Measurements from ENCODE around the gene GMEB2.

GMEB2 gene

DNA sequence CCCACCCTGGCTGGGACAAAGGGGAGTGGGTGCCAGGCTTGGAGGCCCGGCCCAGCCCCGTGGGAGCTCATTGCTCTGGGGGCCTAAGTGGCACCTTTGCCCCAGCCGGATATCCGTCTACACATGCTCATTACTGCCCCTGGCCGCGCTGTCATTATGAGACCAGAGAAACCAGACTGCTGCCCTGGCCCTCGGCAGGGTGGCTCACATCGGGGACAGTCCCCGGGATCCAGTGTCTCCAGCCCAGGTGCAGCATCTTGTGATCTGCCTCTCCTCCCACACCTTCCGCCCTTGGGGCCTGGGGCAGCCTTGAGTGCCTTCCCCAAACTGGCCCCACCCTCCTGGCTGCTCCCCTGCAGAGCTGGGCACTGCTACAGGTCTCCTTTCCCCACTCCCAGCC is 84.2 kb downstream of the GMEB2 start:
- TF ChIP-seq, protein P1, sequence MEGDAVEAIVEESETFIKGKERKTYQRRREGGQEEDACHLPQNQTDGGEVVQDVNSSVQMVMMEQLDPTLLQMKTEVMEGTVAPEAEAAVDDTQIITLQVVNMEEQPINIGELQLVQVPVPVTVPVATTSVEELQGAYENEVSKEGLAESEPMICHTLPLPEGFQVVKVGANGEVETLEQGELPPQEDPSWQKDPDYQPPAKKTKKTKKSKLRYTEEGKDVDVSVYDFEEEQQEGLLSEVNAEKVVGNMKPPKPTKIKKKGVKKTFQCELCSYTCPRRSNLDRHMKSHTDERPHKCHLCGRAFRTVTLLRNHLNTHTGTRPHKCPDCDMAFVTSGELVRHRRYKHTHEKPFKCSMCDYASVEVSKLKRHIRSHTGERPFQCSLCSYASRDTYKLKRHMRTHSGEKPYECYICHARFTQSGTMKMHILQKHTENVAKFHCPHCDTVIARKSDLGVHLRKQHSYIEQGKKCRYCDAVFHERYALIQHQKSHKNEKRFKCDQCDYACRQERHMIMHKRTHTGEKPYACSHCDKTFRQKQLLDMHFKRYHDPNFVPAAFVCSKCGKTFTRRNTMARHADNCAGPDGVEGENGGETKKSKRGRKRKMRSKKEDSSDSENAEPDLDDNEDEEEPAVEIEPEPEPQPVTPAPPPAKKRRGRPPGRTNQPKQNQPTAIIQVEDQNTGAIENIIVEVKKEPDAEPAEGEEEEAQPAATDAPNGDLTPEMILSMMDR (conservative IDR thresholded peaks at IDR 0.05), result no peak
- peak overlapping the region; percentile 95 for H3K27ac ChIP-seq

DNA sequence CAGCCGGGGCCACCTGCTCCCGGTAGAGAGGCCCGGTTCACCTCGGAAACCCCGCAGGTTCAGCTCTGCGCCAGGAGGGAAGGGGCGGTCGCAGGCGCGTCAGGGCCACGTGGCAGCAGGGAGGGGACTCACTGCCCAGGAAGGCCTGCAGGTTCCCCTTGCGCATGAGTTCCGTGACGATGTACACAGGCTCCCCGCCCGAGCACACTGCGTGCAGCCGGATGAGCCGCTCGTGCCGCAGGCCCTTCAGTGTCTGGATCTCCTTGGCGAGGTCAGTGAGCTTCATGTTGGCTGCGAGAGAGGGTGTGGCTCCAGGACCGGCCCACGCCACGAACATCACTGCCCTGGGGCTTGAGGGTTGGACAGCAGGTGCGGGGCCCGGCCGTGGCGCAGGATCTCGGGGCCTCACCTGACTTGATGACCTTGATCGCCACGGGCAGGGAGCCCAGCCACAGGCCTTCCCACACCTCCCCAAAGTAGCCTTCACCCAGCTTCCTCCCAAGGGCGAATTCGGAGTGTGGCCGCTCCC is 84.8 kb downstream of the GMEB2 start:
- TF ChIP-seq, protein P1 (conservative IDR thresholded peaks at IDR 0.05), result no peak

DNA sequence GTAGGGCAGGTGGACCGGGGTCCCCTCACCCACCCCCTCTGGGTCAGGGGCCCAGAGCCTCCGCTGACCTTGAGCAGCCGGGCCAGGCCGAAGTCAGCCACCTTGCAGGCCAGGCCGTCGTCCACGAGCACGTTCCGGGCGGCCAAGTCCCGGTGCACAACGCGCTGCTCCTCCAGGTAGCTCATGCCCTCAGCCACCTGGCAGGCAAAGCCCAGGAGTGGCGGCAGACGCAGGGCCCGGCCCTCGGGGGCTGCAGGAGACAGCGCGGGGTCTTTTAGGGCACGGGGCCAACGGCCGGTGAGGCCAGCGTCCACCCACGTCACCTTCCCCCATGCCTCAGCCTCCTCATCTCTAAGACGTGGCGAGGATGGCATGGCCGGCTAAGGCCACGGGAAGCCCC is 85.5 kb downstream of the GMEB2 start:
- TF ChIP-seq, protein P1 (conservative IDR thresholded peaks at IDR 0.05), result no peak
- peak overlapping the region; percentile 95 for H3K27ac ChIP-seq

More for the DNA sequence above, 84.8 kb downstream of the GMEB2 start:
- H3K27ac ChIP-seq, result peak overlapping the region; percentile 95

DNA sequence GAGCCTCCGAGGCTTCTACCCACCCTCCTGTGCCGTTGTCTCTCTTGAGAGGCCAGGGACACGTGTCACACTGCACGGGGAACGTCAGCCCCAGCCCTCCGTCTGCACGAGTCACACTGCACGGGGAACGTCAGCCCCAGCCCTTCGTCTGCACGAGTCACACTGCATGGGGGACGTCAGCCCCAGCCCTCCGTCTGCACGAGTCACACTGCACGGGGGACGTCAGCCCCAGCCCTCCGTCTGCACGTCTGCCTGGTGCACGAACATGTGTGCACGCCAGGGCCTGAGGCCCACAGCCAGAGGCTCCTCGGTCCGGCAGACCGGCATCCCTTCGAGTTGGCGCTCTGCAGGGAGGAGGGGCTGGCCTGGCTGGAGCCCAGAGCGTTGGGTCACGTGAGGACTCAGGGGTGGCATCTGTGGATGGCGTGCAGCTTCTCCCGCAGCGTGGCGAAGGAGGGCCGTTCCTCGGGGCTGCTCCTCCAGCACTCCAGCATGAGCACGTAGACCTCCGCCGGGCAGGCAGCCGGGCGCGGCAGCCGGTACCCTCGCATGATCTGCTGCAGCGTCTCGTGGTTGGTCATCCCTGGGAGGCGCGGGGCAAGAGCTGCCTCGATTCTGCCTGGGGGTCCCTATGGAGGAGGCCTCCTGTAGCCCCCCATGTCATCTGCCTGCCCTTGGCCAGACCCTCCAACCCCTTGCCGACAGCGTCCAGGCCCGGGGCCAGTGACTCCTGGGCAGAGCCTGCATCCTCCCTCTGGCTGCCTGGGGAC is 86.3 kb downstream of the GMEB2 start:
- TF ChIP-seq, protein P1 (conservative IDR thresholded peaks at IDR 0.05), result no peak
- peak overlapping the region; percentile 95 for H3K27ac ChIP-seq

DNA sequence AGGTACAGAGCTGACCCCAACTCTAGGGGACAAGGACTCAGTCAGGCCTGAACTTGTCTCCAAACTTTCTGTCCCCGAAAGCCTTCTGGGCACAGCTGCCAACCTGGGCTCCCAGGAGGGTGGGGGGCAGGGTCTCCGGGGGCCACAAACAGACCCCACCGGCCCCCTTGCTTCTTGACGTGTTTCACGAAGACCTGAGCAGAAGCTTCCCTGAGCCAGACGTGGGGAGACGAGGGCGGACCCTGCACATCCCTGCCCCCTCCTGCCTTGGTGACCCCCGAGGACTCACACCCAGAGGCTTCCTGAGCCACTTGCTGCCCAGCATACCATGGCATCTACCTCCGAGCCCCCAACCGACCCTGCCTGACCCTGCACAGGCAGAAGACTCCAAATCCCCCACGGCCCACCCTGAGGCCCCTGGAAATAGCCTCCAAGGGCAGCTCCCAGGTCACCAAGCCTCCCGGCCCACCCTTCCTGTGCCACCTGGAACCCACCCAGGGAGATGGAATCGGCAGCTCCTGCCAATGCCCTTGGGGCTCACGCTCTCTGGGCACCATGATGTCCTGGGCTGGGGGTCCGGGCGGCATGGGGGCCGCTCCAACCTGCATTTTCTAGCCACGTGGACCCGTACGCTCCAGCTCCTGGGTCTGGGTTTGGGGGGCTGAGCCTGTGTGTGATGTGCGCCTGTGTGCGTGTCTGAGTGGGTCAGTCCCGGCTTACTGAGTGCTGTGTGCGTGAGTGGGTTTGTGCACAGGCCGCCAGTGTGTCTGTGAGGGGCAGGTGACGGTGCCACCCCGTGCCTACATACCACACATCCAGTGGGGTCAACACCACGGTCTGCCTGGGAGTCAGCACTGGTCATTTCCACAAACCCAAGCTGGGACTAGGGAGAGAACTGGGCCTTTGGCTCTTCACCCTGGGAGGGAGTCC is 87.2 kb downstream of the GMEB2 start:
- TF ChIP-seq, protein P1 (conservative IDR thresholded peaks at IDR 0.05), result no peak
- H3K27ac ChIP-seq, result peak overlapping the region; percentile 95

DNA sequence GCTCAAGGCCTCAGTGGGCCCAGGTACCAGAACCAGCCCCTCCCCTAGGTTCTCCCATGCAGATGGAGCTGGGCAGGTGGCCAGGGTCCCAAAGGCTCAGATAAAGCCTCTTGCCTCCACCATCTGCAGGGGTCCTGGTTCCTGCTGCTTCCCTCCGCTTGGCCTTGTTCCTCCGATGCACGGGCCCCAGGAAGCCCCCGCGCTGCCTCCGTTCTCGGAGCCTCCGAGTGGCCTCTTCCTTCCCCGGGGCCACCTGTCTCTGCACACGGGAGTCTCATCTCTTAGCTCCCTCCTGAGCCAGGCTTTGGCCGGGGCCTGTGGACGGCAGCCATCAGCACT is 87.8 kb downstream of the GMEB2 start:
- H3K27ac ChIP-seq, result peak overlapping the region; percentile 95
- TF ChIP-seq, protein P1 (conservative IDR thresholded peaks at IDR 0.05), result no peak
